Peyer's patch (tissue), 4 donors: ENCODE results near the gene PLCD1. TPM values are rescaled to one million over a fixed set of nuclear protein-coding genes. Genes with fewer than 3 reads are reported as not detected.
"Not testable (repeated sequence)": the region's sequence is repeated elsewhere in the genome, so short reads cannot be mapped to it uniquely, and the experiment has no call there.

Source experiments
- DNase-seq, 3 donors: peaks; one replicate each; pipeline ENCODE4 v3.0.0-alpha.2; 2017 to 2019
- H3K27ac ChIP-seq, 4 donors: fragments of 200-600 bp; sonication (generic); one replicate each; pipeline ENCODE4 v1.5.1; 2016 to 2019
- H3K27me3 ChIP-seq, 2 donors: fragments of 200-600 bp; sonication (generic); one replicate each; pipeline ENCODE4 v1.5.1; 2019
- H3K36me3 ChIP-seq, 3 donors: fragments of 200-600 bp; sonication (generic); one replicate each; pipeline ENCODE4 v1.5.1; 2016 to 2019
- H3K4me1 ChIP-seq, 4 donors: fragments of 200-600 bp; sonication (generic); one replicate each; pipeline ENCODE4 v1.5.1; 2016 to 2019
- H3K4me3 ChIP-seq, 4 donors: fragments of 200-600 bp; sonication (generic); 1 replicate in 3 of 4; 2 replicates in 1 of 4; pipeline ENCODE4 v1.5.1; 2016 to 2019; ENCODE audit warnings: mild to moderate bottlenecking in 1 of 4
- H3K9me3 ChIP-seq, 4 donors: fragments of 200-600 bp; sonication (generic); one replicate each; pipeline ENCODE4 v1.5.1; 2016 to 2019; ENCODE audit warnings: mild to moderate bottlenecking in 1 of 4
- CTCF ChIP-seq, 6 experiments: fragments of 450-650 bp in 4 of 6; fragments of 200-600 bp in 2 of 6; sonication (generic) in 1 of 6; IDR thresholded peaks; one replicate each; pipeline ENCODE4 v1.5.1; 2017 to 2019; ENCODE audit warnings: antibody characterized with exemption in 6 of 6, mild to moderate bottlenecking in 3 of 6, moderate library complexity in 1 of 6
- POLR2A ChIP-seq, 2 donors: fragments of 450-650 bp; IDR thresholded peaks; one replicate each; pipeline ENCODE4 v1.5.1; 2017; ENCODE audit warnings: antibody characterized with exemption in 2 of 2, mild to moderate bottlenecking in 2 of 2, moderate library complexity in 2 of 2
- total RNA-seq, 4 donors: library from RNA; depleted of rRNA; stranded (reverse); fragments of >200 nt; gene quantifications; one replicate each; pipeline ENCODE4 v1.1.0, GENCODE V29; 2016

PLCD1 gene
- total RNA-seq: 10 to 100 TPM; 36.6 to 47.0 (median 40.5) TPM

- H3K27ac ChIP-seq: peak within 1 kb of the TSS; percentile 60 to 75 (median 64)
- H3K27me3 ChIP-seq: no peaks in the 10 kb centered on the region
- DNase-seq: peak; percentile 29 to 77 (median 67)
- H3K4me3 ChIP-seq: peak within 1 kb of the TSS; percentile 46 to 66 (median 52)
- H3K36me3 ChIP-seq: no peaks in the 10 kb centered on the region
- H3K9me3 ChIP-seq: no peaks in the 10 kb centered on the region
- TF ChIP-seq CTCF (IDR thresholded peaks at IDR 0.05): no peak
- no peak for TF ChIP-seq POLR2A (IDR thresholded peaks at IDR 0.05)
- H3K4me1 ChIP-seq: peaks cover 3 to 24% (median 13%) of the 10 kb centered on the region in 4 donors
Measured at GRCh38 chr3:38029400-38030125, at the start of gene PLCD1. TSS of gene PLCD1 (minus strand) at chr3:38029642. CDS start at chr3:38029539, 103 bp downstream.

DNA sequence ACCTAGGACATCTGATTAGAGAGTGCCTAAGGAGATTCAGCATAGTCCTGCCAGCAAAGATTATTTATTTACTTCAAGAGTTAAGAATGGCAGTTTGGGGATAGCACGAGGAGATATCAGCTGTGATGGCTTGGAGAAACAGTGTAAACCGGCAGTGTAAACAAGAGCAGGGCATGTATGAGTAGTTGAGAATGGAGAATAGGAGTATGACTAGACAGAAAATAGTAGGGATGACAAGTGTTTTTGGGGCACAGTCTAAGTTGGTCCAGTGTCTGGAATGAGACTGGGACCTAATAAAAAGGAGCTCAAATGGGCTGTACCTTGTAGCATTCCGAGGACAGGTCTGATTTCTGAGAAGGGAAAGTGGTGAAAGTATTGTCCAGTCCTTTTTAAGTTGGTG, 47.6 kb upstream of the PLCD1 start:
- not testable (repeated sequence) for H3K27me3 ChIP-seq, H3K27ac ChIP-seq, H3K36me3 ChIP-seq, H3K9me3 ChIP-seq, DNase-seq, H3K4me1 ChIP-seq, H3K4me3 ChIP-seq

- H3K4me1 ChIP-seq: no peaks in the 10 kb centered on the region
- H3K36me3 ChIP-seq: no peaks in the 10 kb centered on the region
- H3K27me3 ChIP-seq: no peaks in the 10 kb centered on the region
- no peaks in the 10 kb centered on the region for H3K9me3 ChIP-seq
- H3K4me3 ChIP-seq: no peak overlapping the region
- no peak overlapping the region for H3K27ac ChIP-seq
- TF ChIP-seq CTCF (IDR thresholded peaks at IDR 0.05) (no peak), POLR2A (IDR thresholded peaks at IDR 0.05) (no peak)
- DNase-seq: no peak
Measured at GRCh38 chr3:38070013-38070412, 40.6 kb upstream of the PLCD1 start.

DNA sequence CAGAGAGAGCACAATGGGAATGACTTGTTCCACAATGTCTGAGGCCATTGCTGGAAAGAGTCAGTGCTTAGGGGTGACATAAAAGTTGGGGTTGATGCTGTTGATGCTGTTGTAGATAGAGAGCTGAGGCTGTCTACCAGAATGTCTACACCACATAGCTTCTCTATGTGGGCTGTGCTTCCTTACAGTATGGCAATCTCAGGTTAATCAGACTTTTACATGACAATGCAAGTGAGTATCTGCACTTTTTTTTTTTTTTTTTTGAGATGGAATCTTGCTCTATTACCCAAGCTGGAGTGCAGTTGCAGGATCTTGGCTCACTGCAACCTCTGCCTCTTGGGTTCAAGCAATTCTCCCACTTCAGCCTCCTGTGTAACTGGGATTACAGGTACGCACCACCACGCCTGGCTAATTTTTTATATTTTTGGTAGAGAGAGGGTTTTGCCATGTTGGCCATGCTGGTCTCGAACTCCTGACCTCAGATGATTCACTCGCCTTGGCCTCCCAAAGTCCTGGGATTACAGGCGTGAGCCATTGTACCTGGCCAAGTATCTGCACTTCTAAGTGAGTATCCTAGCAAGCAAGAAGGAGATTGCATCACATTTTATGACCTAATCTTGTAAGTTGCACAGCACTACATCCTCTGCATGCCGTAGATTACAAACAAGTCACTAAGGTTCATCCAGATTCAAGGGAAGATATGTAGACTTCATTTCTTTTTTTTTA, 38.2 kb upstream of the PLCD1 start:
- Histone ChIP-seq H3K4me3 (no peak overlapping the region), H3K27ac (no peak overlapping the region), H3K4me1 (no peaks in the 10 kb centered on the region), H3K27me3 (no peaks in the 10 kb centered on the region), H3K36me3 (no peaks in the 10 kb centered on the region), H3K9me3 (no peaks in the 10 kb centered on the region)
- TF ChIP-seq CTCF (IDR thresholded peaks at IDR 0.05) (no peak), POLR2A (IDR thresholded peaks at IDR 0.05) (no peak)
- DNase-seq: no peak

- H3K27me3 ChIP-seq, H3K4me1 ChIP-seq, H3K9me3 ChIP-seq, DNase-seq, H3K27ac ChIP-seq, H3K36me3 ChIP-seq, H3K4me3 ChIP-seq: not testable (repeated sequence)
Measured at GRCh38 chr3:38064453-38064852, 35.0 kb upstream of the PLCD1 start.

DNA sequence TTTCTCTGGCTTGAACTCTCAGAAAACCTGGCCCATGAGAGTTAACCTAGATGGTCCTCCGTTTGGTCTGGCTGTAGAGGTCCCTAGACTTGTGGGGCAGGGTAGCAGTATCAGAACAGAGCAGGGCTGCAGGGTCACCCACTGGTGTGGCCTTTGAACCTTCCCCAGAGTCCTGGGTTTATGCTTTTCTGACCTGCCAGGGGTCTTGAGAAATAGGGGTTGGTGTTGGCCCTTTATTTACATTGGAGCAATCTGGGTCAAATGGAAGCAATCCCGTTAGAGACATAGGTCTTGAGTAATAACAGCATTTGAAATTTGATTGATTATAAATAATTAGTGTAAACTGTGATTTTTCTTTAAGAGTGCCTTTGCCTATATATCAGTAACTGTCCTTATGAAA, 33.4 kb upstream of the PLCD1 start:
- DNase-seq: no peak
- Histone ChIP-seq H3K4me1 (no peaks in the 10 kb centered on the region), H3K9me3 (no peaks in the 10 kb centered on the region), H3K4me3 (no peak overlapping the region), H3K27me3 (no peaks in the 10 kb centered on the region), H3K27ac (no peak overlapping the region), H3K36me3 (no peaks in the 10 kb centered on the region)
- TF ChIP-seq CTCF (IDR thresholded peaks at IDR 0.05): no peak
- no peak for TF ChIP-seq POLR2A (IDR thresholded peaks at IDR 0.05)
